ENCODE measurements around the gene ACTBL2.

The ACTBL2 gene

GRCh38 chr5:57508211-57508610, 25.6 kb upstream of the ACTBL2 start:
- Histone ChIP-seq H3K36me3 (ENCODE audit: insufficient read depth, low read length) (no peaks in the 10 kb centered on the region), H3K4me3 (ENCODE audit: low read length) (no peak overlapping the region), H3K4me1 (ENCODE audit: insufficient read depth, low read length) (no peaks in the 10 kb centered on the region), H3K27ac (ENCODE audit: low read depth, low read length) (no peak overlapping the region), H3K9me3 (ENCODE audit: insufficient read depth, low read depth, low read length) (no peaks in the 10 kb centered on the region), H3K9ac (ENCODE audit: low read depth, low read length) (no peak overlapping the region), H3K27me3 (ENCODE audit: insufficient read depth, low read length) (no peaks in the 10 kb centered on the region)
- 92% methylated on average over 2 of the region's 2 CpGs for WGBS

DNA sequence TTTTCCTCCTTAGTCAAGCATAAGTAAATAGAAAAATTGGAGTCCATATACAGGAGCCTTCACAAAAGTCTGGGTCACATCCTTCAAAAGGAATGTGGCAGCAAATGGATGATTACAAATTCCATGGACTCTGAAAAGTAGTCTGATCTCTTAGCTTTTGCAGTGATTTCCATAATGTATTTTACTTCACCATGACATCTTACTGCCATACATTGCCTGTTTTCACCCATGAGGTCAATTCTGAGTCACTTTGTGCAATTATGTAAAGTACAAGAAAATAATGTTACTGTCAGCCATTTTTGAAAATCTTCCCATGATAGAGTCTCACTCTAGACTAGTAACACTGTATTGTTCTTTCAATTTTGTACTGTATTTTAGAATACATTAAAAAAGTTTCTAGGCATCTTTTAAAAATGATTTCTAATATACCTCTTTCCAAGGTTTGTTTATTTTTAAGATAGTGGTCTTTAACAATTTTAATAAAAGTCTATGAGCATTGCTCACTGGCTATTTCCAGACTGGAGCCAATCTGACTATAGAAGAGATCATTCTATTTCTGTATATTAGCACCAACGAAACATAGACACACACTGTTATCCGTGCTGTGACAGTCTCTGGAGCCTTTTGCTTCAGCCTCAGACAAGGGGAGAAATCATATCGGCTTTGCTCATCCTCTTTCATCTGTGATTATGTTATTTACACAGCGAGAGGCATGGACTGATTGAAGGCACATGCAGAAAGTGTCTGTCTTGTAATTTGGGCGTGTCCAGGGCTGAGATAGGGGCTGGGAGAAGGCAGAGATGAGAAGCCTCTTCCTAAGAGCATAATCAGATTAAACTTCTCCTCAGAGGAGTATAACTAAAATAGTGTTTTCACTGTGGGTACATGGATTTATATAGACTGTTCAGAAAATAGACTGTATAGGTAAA, 22.9 kb upstream of the ACTBL2 start:
- Histone ChIP-seq H3K9me3 (ENCODE audit: insufficient read depth, low read depth, low read length) (no peaks in the 10 kb centered on the region), H3K4me1 (ENCODE audit: insufficient read depth, low read length) (no peaks in the 10 kb centered on the region), H3K4me3 (ENCODE audit: low read length) (no peak overlapping the region), H3K27me3 (ENCODE audit: insufficient read depth, low read length) (no peaks in the 10 kb centered on the region), H3K27ac (ENCODE audit: low read depth, low read length) (no peak overlapping the region), H3K36me3 (ENCODE audit: insufficient read depth, low read length) (no peaks in the 10 kb centered on the region), H3K9ac (ENCODE audit: low read depth, low read length) (no peak overlapping the region)
- WGBS = 94% methylated on average over 5 of the region's 5 CpGs

- H3K27me3 ChIP-seq (ENCODE audit: insufficient read depth, low read length) = no peaks in the 10 kb centered on the region
- H3K9ac ChIP-seq (ENCODE audit: low read depth, low read length) = no peak overlapping the region
- H3K9me3 ChIP-seq (ENCODE audit: insufficient read depth, low read depth, low read length) = no peaks in the 10 kb centered on the region
- H3K36me3 ChIP-seq (ENCODE audit: insufficient read depth, low read length) = no peaks in the 10 kb centered on the region
- peaks cover 3% of the 10 kb centered on the region; the same call in 1 of the 2 replicates for H3K4me1 ChIP-seq (ENCODE audit: insufficient read depth, low read length)
- no peak overlapping the region for H3K27ac ChIP-seq (ENCODE audit: low read depth, low read length)
- H3K4me3 ChIP-seq (ENCODE audit: low read length) = no peak overlapping the region
- WGBS = 93% methylated on average over 5 of the region's 5 CpGs
Measured at GRCh38 chr5:57504357-57504756, 21.7 kb upstream of the ACTBL2 start.

GRCh38 chr5:57503433-57503832, 20.8 kb upstream of the ACTBL2 start:
- Histone ChIP-seq H3K27me3 (ENCODE audit: insufficient read depth, low read length) (0 out of 2 replicates have a peak, but pooled peaks cover 3% of the 10 kb centered on the region), H3K36me3 (ENCODE audit: insufficient read depth, low read length) (no peaks in the 10 kb centered on the region), H3K27ac (ENCODE audit: low read depth, low read length) (no peak overlapping the region), H3K9me3 (ENCODE audit: insufficient read depth, low read depth, low read length) (no peaks in the 10 kb centered on the region), H3K4me1 (ENCODE audit: insufficient read depth, low read length) (peaks cover 3% of the 10 kb centered on the region; the same call in 1 of the 2 replicates), H3K9ac (ENCODE audit: low read depth, low read length) (no peak overlapping the region), H3K4me3 (ENCODE audit: low read length) (no peak overlapping the region)
- WGBS = 97% methylated on average over 3 of the region's 3 CpGs

GRCh38 chr5:57501414-57502201, 19.0 kb upstream of the ACTBL2 start:
- no peak overlapping the region for H3K4me3 ChIP-seq (ENCODE audit: low read length)
- 92% methylated on average over 7 of the region's 7 CpGs for WGBS
- no peaks in the 10 kb centered on the region for H3K9me3 ChIP-seq (ENCODE audit: insufficient read depth, low read depth, low read length)
- H3K36me3 ChIP-seq (ENCODE audit: insufficient read depth, low read length) = no peaks in the 10 kb centered on the region
- no peak overlapping the region for H3K27ac ChIP-seq (ENCODE audit: low read depth, low read length)
- H3K4me1 ChIP-seq (ENCODE audit: insufficient read depth, low read length) = peaks cover 3% of the 10 kb centered on the region; the same call in 1 of the 2 replicates
- 0 out of 2 replicates have a peak, but pooled peaks cover 3% of the 10 kb centered on the region for H3K27me3 ChIP-seq (ENCODE audit: insufficient read depth, low read length)
- no peak overlapping the region for H3K9ac ChIP-seq (ENCODE audit: low read depth, low read length)

GRCh38 chr5:57499262-57500050, 16.8 kb upstream of the ACTBL2 start:
- H3K4me1 ChIP-seq (ENCODE audit: insufficient read depth, low read length) = peaks cover 9% of the 10 kb centered on the region; the same call in 1 of the 2 replicates
- 48% methylated on average over 7 of the region's 8 CpGs for WGBS
- no peak overlapping the region for H3K4me3 ChIP-seq (ENCODE audit: low read length)

DNA sequence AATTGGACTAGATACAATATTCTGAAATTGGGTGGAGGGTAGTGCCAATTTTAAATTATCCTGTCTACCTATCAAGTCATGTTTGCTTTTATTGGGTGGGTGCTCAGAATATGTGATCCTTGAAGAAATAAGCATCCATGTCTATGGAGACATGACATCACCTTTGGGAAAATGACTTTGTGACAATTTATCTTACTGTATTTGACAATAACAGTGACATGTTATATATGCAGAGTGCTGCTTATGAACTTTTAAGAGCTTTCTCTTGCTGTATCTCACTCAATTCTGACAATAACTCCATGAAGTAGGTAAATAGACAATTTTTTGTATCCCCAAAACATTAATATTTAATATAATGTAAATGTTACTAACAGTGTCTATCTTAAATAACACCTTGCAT, 15.1 kb upstream of the ACTBL2 start:
- H3K4me1 ChIP-seq (ENCODE audit: insufficient read depth, low read length) = peaks cover 9% of the 10 kb centered on the region; the same call in 1 of the 2 replicates
- H3K9ac ChIP-seq (ENCODE audit: low read depth, low read length) = no peak overlapping the region
- no peak overlapping the region for H3K27ac ChIP-seq (ENCODE audit: low read depth, low read length)
- no peak overlapping the region for H3K4me3 ChIP-seq (ENCODE audit: low read length)
- no peaks in the 10 kb centered on the region for H3K9me3 ChIP-seq (ENCODE audit: insufficient read depth, low read depth, low read length)
- 0 out of 2 replicates have a peak, but pooled peaks cover 3% of the 10 kb centered on the region for H3K27me3 ChIP-seq (ENCODE audit: insufficient read depth, low read length)
- H3K36me3 ChIP-seq (ENCODE audit: insufficient read depth, low read length) = no peaks in the 10 kb centered on the region

More at GRCh38 chr5:57499262-57500050, 16.8 kb upstream of the ACTBL2 start:
- 0 out of 2 replicates have a peak, but pooled peaks cover 3% of the 10 kb centered on the region for H3K27me3 ChIP-seq (ENCODE audit: insufficient read depth, low read length)
- H3K9ac ChIP-seq (ENCODE audit: low read depth, low read length) = no peak overlapping the region
- H3K27ac ChIP-seq (ENCODE audit: low read depth, low read length) = no peak overlapping the region
- no peaks in the 10 kb centered on the region for H3K9me3 ChIP-seq (ENCODE audit: insufficient read depth, low read depth, low read length)
- no peaks in the 10 kb centered on the region for H3K36me3 ChIP-seq (ENCODE audit: insufficient read depth, low read length)

DNA sequence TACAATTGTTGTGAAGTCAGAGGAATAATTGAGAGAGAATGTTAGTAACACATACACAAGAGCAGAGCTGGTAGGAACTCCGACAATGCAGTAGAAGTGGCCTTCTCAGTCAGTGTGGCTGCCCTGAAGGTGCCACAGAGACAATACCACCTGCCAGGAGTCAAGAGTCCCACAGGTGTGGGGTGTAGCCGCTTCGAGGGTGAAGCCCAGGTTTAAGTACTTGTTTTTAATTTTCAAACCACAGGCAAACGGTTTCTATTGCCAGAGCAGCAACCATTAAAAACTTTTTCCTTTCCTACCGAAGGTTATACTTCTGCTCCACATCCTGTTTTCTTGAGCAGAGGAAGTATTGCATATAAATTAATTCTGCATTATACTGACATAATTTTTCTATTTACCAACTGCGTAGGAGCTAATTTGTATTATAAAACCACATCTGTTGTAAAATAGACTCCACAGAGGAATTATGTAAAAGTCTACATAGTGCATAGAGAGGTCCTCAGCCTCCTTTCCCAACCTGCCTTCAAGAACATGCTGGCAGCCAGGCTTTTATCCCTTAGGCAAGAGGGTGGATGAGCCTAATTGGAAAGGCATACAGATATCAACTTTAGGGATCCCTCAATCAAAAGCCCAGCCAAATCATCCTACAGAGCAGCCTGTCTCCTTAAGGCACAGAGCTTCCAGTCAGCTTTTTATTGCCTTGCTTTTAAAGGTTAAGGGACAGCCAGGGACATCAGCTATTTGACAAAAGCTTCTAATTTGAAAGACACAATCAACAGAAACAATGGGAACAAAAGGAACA, 12.9 kb upstream of the ACTBL2 start:
- H3K9me3 ChIP-seq (ENCODE audit: insufficient read depth, low read depth, low read length) = no peaks in the 10 kb centered on the region
- no peak overlapping the region for H3K4me3 ChIP-seq (ENCODE audit: low read length)
- H3K27me3 ChIP-seq (ENCODE audit: insufficient read depth, low read length) = 0 out of 2 replicates have a peak, but pooled peaks cover 3% of the 10 kb centered on the region
- no peak overlapping the region for H3K27ac ChIP-seq (ENCODE audit: low read depth, low read length)
- H3K4me1 ChIP-seq (ENCODE audit: insufficient read depth, low read length) = peaks cover 9% of the 10 kb centered on the region; the same call in 1 of the 2 replicates
- no peaks in the 10 kb centered on the region for H3K36me3 ChIP-seq (ENCODE audit: insufficient read depth, low read length)
- WGBS = 91% methylated on average over 4 of the region's 6 CpGs
- no peak overlapping the region for H3K9ac ChIP-seq (ENCODE audit: low read depth, low read length)

- peaks cover 6% of the 10 kb centered on the region; the same call in 1 of the 2 replicates for H3K4me1 ChIP-seq (ENCODE audit: insufficient read depth, low read length)
- H3K27ac ChIP-seq (ENCODE audit: low read depth, low read length) = no peak overlapping the region
- no peaks in the 10 kb centered on the region for H3K9me3 ChIP-seq (ENCODE audit: insufficient read depth, low read depth, low read length)
- whole genome bisulfite sequencing = 85% methylated on average over 6 of the region's 6 CpGs
- H3K36me3 ChIP-seq (ENCODE audit: insufficient read depth, low read length) = no peaks in the 10 kb centered on the region
- 0 out of 2 replicates have a peak, but pooled peaks cover 3% of the 10 kb centered on the region for H3K27me3 ChIP-seq (ENCODE audit: insufficient read depth, low read length)
- no peak overlapping the region for H3K4me3 ChIP-seq (ENCODE audit: low read length)
- no peak overlapping the region for H3K9ac ChIP-seq (ENCODE audit: low read depth, low read length)
Measured at GRCh38 chr5:57494104-57495098, 11.8 kb upstream of the ACTBL2 start.

Data from HUES64 (cell line).